Calu3 (cell line): ENCODE measurements around the gene MLLT10. TPM values are rescaled to one million over a fixed set of nuclear protein-coding genes. Genes with fewer than 3 reads are reported as not detected.
"Not testable (repeated sequence)": the region's sequence is repeated elsewhere in the genome, so short reads cannot be mapped to it uniquely, and the experiment has no call there.

ENCODE experiments used
- BruUV-seq: library from RNA; stranded (reverse); fragments of 400-500 nt; replicated peaks from 2 replicates; lab custom pipeline; 2021; lab: Mats Ljungman, UMichigan
- CTCF ChIA-PET: fragments of 300-600 bp; sonication (Branson Sonifier 250); formaldehyde crosslinking; loops from one replicate; lab custom pipeline; 2022; ENCODE audit warnings: antibody characterized with exemption; lab: Charles Lee
- DNase-seq: peaks from one replicate; pipeline ENCODE4 v3.0.0; 2022
- H3K27ac Mint-ChIP-seq: one replicate; pipeline ENCODE4 v1.8.0; 2022; ENCODE audit warnings: mixed read lengths; ENCODE audit not compliant: unreplicated experiment
- H3K27me3 Mint-ChIP-seq: one replicate; pipeline ENCODE4 v1.8.0; 2022; ENCODE audit warnings: mixed read lengths; ENCODE audit not compliant: unreplicated experiment
- H3K36me3 Mint-ChIP-seq: one replicate; pipeline ENCODE4 v1.8.0; 2022; ENCODE audit warnings: mild to moderate bottlenecking, moderate library complexity, mixed read lengths; ENCODE audit not compliant: insufficient read depth, unreplicated experiment
- H3K4me1 Mint-ChIP-seq: one replicate; pipeline ENCODE4 v1.8.0; 2022; ENCODE audit warnings: mild to moderate bottlenecking, low read depth, mixed read lengths; ENCODE audit not compliant: unreplicated experiment
- H3K4me3 Mint-ChIP-seq: one replicate; pipeline ENCODE4 v1.8.0; 2022; ENCODE audit warnings: mild to moderate bottlenecking, low read depth, moderate library complexity, mixed read lengths; ENCODE audit not compliant: unreplicated experiment
- H3K9me3 Mint-ChIP-seq: one replicate; pipeline ENCODE4 v1.8.0; 2022; ENCODE audit warnings: low read depth, mixed read lengths; ENCODE audit not compliant: unreplicated experiment
- CTCF ChIP-seq: fragments of 200-600 bp; IDR thresholded peaks from one replicate; pipeline ENCODE4 v1.8.0; 2022; ENCODE audit warnings: antibody characterized with exemption; ENCODE audit not compliant: unreplicated experiment
- intact Hi-C: fragments of 100-400 bp; cut with micrococcal nuclease; formaldehyde crosslinking; loops from one replicate; pipeline ENCODE4 v1.10.0; 2022; ENCODE audit not compliant: unreplicated experiment
- total RNA-seq: library from RNA; stranded (reverse); gene quantifications from 2 replicates; pipeline ENCODE4 v1.2.3, GENCODE V29; 2022

MLLT10 gene
- total RNA-seq, 1 experiment from 2014 or later = 34.7 TPM

DNA sequence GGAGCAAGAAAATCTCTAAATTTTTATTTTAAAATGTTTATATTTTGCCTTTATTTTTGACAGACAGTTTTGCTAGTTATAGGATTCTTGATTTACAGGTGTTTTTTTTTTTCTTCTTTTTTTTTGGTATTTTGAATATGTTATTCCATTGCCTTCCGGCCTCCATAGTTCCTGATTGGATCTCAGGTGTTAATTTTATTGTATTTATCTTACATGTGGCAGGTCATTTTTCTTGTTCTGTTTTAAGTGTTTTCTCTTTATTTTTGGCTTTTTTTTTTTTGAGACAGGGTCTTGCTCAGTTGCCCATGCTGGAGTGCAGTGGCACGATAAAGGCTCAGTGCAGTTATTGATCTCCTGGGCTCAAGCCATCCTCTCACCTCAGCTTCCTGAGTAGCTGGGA lies 73.9 kb downstream of the MLLT10 start:
- Mint-ChIP-seq H3K4me3 (no peak overlapping the region), H3K27me3 (no peaks in the 10 kb centered on the region), H3K36me3 (peaks cover 26% of the 10 kb centered on the region), H3K4me1 (no peaks in the 10 kb centered on the region), H3K9me3 (peaks cover 6% of the 10 kb centered on the region), H3K27ac (no peak overlapping the region)
- intact Hi-C loops = no loop called here
- no peak for DNase-seq
- TF ChIP-seq CTCF = no peak
- CTCF ChIA-PET = no interaction called here
- BruUV-seq = no TSS peak

DNA sequence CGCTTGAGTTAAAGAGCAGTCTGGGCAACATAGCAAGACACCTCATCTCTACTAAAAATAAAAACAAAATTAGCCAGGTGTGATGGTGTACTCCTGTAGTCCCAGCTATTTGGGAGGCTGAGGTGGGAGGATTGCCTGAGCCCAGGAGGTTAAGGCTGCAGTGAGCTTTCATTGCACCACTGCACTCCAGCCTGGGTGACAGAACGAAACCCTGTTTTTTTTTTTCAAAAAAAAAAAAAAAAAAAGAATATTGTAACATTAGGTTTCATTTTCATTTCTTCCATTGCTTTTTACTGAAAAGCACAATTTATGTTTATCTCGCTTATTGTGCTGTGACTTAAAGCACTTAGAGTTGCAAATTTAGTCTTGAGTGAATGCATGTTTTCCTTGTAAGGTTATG lies 80.0 kb downstream of the MLLT10 start:
- DNase-seq = no peak
- Mint-ChIP-seq H3K27ac (no peak overlapping the region), H3K36me3 (peaks cover 2% of the 10 kb centered on the region), H3K9me3 (no peaks in the 10 kb centered on the region), H3K4me3 (no peak overlapping the region), H3K4me1 (no peaks in the 10 kb centered on the region), H3K27me3 (no peaks in the 10 kb centered on the region)
- no peak for TF ChIP-seq CTCF
- no TSS peak for BruUV-seq
- intact Hi-C loops = no loop called here
- CTCF ChIA-PET = no interaction called here

DNA sequence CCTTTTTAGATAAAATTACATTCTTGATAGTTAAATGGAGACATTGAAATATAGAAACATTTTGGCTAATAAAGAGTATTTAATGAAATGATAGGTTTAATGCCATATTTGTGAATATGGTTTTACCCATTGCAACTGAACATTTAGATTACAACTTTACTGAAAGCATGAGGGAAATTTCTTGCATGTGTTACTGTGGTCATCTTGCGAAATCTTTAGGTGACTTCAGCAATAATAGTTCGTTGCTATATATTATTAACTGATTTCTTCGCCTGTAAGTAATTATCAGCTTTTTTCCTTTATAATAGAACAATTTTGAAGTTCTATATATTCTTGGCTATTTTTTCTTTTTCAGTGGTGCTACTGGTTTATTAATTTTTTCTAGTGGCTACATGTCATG lies 83.2 kb downstream of the MLLT10 start:
- intact Hi-C loops = no loop called here
- Mint-ChIP-seq H3K27me3 (no peaks in the 10 kb centered on the region), H3K27ac (no peak overlapping the region), H3K4me1 (no peaks in the 10 kb centered on the region), H3K4me3 (no peak overlapping the region), H3K9me3 (no peaks in the 10 kb centered on the region), H3K36me3 (no peaks in the 10 kb centered on the region)
- DNase-seq = no peak
- no TSS peak for BruUV-seq
- no peak for TF ChIP-seq CTCF
- CTCF ChIA-PET = no interaction called here

GRCh38 chr10:21623291-21623690 lies 89.3 kb downstream of the MLLT10 start:
- CTCF ChIA-PET = no interaction called here
- H3K9me3 Mint-ChIP-seq = no peaks in the 10 kb centered on the region
- H3K36me3 Mint-ChIP-seq = no peaks in the 10 kb centered on the region
- H3K27me3 Mint-ChIP-seq = no peaks in the 10 kb centered on the region
- no peak for TF ChIP-seq CTCF
- no peak for DNase-seq
- BruUV-seq = no TSS peak
- H3K4me1 Mint-ChIP-seq = no peaks in the 10 kb centered on the region
- intact Hi-C loops = no loop called here
- H3K27ac Mint-ChIP-seq = no peak overlapping the region
- H3K4me3 Mint-ChIP-seq = no peak overlapping the region

- CTCF ChIA-PET = interaction anchor here (0.5 to 0.6 kb wide), 2 partner anchors 21 to 35 kb away, joined by 3 read pairs; no protein-coding TSS in a partner anchor
- H3K4me1 Mint-ChIP-seq, H3K4me3 Mint-ChIP-seq, intact Hi-C loops, BruUV-seq, H3K36me3 Mint-ChIP-seq, H3K9me3 Mint-ChIP-seq, H3K27ac Mint-ChIP-seq, H3K27me3 Mint-ChIP-seq, DNase-seq: not testable (repeated sequence)
Measured at GRCh38 chr10:21624421-21624820, 90.4 kb downstream of the MLLT10 start.
